Cardiac fibroblast (primary cell): ENCODE data around the gene SLC16A3.
"Not testable (repeated sequence)": the region's sequence is repeated elsewhere in the genome, so short reads cannot be mapped to it uniquely, and the experiment has no call there.

Experiments used
- DNase-seq, 2 donors: peaks; one replicate each; pipeline versions ENCODE4 v3.0.0 to v3.0.0-alpha.2; 2010; ENCODE audit warnings: low read depth in 2 of 2
- H3K4me3 ChIP-seq, 2 donors: replicated peaks in 1 of 2; 1 replicate in 1 of 2; 2 replicates in 1 of 2; pipeline ENCODE4 v1.5.1; 2011; ENCODE audit warnings: low read depth in 2 of 2, low read length in 2 of 2, mild to moderate bottlenecking in 2 of 2, moderate library complexity in 1 of 2
- CTCF ChIP-seq: IDR thresholded peaks from one replicate; pipeline ENCODE4 v1.5.1; 2011; ENCODE audit warnings: low read depth, mild to moderate bottlenecking, low read length, inconsistent platforms

The SLC16A3 gene

GRCh38 chr17:82248815-82249674 lies 20.2 kb downstream of the SLC16A3 start:
- TF ChIP-seq CTCF: no peak
- DNase-seq: no peak
- H3K4me3 ChIP-seq: no peak overlapping the region

- TF ChIP-seq CTCF: no peak
- no peak overlapping the region for H3K4me3 ChIP-seq
- no peak for DNase-seq
Observed at GRCh38 chr17:82249896-82250581, 21.2 kb downstream of the SLC16A3 start.

- DNase-seq: no peak
- H3K4me3 ChIP-seq: no peak overlapping the region
- no peak for TF ChIP-seq CTCF
Observed at GRCh38 chr17:82250868-82251500, 22.1 kb downstream of the SLC16A3 start.

- H3K4me3 ChIP-seq: no peak overlapping the region
- no peak for TF ChIP-seq CTCF
- DNase-seq: no peak
Observed at GRCh38 chr17:82252511-82253178, 23.8 kb downstream of the SLC16A3 start.

- TF ChIP-seq CTCF: no peak
- DNase-seq: no peak
- H3K4me3 ChIP-seq: no peak overlapping the region
Observed at GRCh38 chr17:82253179-82253544, 24.3 kb downstream of the SLC16A3 start.

- DNase-seq, H3K4me3 ChIP-seq: not testable (repeated sequence)
Observed at GRCh38 chr17:82254096-82254495, 25.3 kb downstream of the SLC16A3 start.

- H3K4me3 ChIP-seq, DNase-seq: not testable (repeated sequence)
Observed at GRCh38 chr17:82254746-82255145, 25.9 kb downstream of the SLC16A3 start.
